ENCODE measurements around the gene CIP2A. TPM values are rescaled to one million over a fixed set of nuclear protein-coding genes. Genes with fewer than 3 reads are reported as not detected.
"Not testable (repeated sequence)": the region's sequence is repeated elsewhere in the genome, so short reads cannot be mapped to it uniquely, and the experiment has no call there.

Gene CIP2A
- total and polyA plus RNA-seq, 2 donors from 2014 or later = 0.82 to 3.5 TPM

DNA sequence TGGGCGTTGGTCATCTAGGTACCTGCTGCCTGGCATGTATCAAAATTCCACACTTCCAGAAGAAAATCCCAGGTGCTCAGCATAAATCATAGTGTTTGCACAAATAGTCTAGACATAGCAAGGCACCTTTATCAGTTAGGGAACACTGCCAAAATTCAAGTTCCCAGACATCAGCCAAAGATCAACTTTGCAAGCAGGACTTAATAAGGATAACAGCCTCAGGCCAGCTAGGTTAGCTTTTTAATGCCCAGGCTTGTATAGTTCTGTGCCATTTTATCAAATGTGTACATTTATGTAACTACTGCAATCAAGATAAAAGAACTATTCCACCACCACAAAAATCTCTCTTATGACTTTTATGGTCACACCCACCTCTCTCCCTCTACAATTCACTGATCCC is 31.0 kb upstream of the CIP2A start:
- TF ChIP-seq, protein P1, sequence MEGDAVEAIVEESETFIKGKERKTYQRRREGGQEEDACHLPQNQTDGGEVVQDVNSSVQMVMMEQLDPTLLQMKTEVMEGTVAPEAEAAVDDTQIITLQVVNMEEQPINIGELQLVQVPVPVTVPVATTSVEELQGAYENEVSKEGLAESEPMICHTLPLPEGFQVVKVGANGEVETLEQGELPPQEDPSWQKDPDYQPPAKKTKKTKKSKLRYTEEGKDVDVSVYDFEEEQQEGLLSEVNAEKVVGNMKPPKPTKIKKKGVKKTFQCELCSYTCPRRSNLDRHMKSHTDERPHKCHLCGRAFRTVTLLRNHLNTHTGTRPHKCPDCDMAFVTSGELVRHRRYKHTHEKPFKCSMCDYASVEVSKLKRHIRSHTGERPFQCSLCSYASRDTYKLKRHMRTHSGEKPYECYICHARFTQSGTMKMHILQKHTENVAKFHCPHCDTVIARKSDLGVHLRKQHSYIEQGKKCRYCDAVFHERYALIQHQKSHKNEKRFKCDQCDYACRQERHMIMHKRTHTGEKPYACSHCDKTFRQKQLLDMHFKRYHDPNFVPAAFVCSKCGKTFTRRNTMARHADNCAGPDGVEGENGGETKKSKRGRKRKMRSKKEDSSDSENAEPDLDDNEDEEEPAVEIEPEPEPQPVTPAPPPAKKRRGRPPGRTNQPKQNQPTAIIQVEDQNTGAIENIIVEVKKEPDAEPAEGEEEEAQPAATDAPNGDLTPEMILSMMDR (IDR thresholded peaks at IDR 0.05; ENCODE audit: borderline replicate concordance, extremely low read depth, insufficient read depth) = no peak
- intact Hi-C loops (cut with DNase I) = no loop called here
- DNase-seq = no peak

DNA sequence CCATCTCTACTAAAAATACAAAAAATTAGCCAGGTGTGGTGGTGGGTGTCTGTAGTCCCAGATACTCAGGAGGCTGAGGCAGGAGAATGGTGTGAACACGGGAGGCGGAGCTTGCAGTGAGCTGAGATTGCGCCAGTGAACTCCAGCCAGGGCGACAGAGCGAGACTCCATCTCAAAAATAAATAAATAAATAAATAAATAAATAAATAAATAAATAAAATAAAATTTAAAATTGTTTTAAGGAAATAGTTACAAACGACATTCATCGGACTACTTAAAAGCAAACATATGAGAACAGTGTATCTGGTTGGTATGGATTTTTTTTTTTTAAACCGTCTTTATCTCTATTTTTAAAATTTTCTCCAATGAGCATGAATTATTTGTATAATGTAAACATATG is 26.9 kb upstream of the CIP2A start:
- H3K27me3 ChIP-seq (ENCODE audit: control insufficient read depth, insufficient read depth, low read length); H3K4me1 ChIP-seq (ENCODE audit: control insufficient read depth in 2 of 3, insufficient read depth in 2 of 3, low read depth in 1 of 3, low read length in 3 of 3); FAIRE-seq; H3K4me3 ChIP-seq (ENCODE audit: low read length in 3 of 3); H3K36me3 ChIP-seq (ENCODE audit: control insufficient read depth in 2 of 3, insufficient read depth in 3 of 3, low read length in 3 of 3); H3K27ac ChIP-seq (ENCODE audit: low read depth in 2 of 2, low read length in 2 of 2); H3K9me3 ChIP-seq (ENCODE audit: control insufficient read depth in 2 of 3, insufficient read depth in 1 of 3, low read length in 3 of 3); H3K9ac ChIP-seq (ENCODE audit: low read length in 3 of 3); DNase-seq; intact Hi-C loops (cut with DNase I): not testable (repeated sequence)

More for the DNA sequence above, 31.0 kb upstream of the CIP2A start:
- FAIRE-seq = no peak
- H3K27me3 ChIP-seq (ENCODE audit: control insufficient read depth, insufficient read depth, low read length) = no peaks in the 10 kb centered on the region
- H3K27ac ChIP-seq (ENCODE audit: low read depth in 2 of 2, low read length in 2 of 2) = no peak overlapping the region
- H3K9me3 ChIP-seq (ENCODE audit: control insufficient read depth in 2 of 3, insufficient read depth in 1 of 3, low read length in 3 of 3) = no peaks in the 10 kb centered on the region
- peaks cover 0 to 2% (median 0%) of the 10 kb centered on the region in 3 donors for H3K36me3 ChIP-seq (ENCODE audit: control insufficient read depth in 2 of 3, insufficient read depth in 3 of 3, low read length in 3 of 3)
- no peak overlapping the region for H3K9ac ChIP-seq (ENCODE audit: low read length in 3 of 3)
- H3K4me3 ChIP-seq (ENCODE audit: low read length in 3 of 3) = no peak overlapping the region
- H3K4me1 ChIP-seq (ENCODE audit: control insufficient read depth in 2 of 3, insufficient read depth in 2 of 3, low read depth in 1 of 3, low read length in 3 of 3) = no peaks in the 10 kb centered on the region

DNA sequence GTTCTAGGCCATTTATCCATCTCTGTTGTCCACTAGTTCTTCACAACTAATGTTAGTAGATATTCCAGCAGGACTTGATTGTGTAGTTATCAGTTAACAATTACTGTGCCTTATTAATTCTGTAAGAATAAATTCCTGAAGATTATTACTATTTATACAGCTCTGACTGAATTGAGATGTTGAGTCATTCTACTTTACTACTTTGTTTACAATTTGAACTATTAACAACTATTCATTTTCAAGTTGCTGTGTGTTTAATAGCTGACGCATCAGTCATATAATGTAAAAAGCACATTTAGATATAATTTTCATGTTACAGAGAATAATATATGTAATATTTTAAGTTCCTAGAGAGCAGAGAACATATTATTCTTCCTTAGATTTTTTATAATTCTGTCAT is 21.4 kb upstream of the CIP2A start:
- no peaks in the 10 kb centered on the region for H3K27me3 ChIP-seq (ENCODE audit: control insufficient read depth, insufficient read depth, low read length)
- intact Hi-C loops (cut with DNase I) = no loop called here
- no peak overlapping the region for H3K4me3 ChIP-seq (ENCODE audit: low read length in 3 of 3)
- H3K36me3 ChIP-seq (ENCODE audit: control insufficient read depth in 2 of 3, insufficient read depth in 3 of 3, low read length in 3 of 3) = peaks cover 0 to 3% (median 2%) of the 10 kb centered on the region in 3 donors
- no peak overlapping the region for H3K9ac ChIP-seq (ENCODE audit: low read length in 3 of 3)
- no peaks in the 10 kb centered on the region for H3K4me1 ChIP-seq (ENCODE audit: control insufficient read depth in 2 of 3, insufficient read depth in 2 of 3, low read depth in 1 of 3, low read length in 3 of 3)
- no peak for DNase-seq
- peak; percentile 35 for FAIRE-seq
- no peak overlapping the region for H3K27ac ChIP-seq (ENCODE audit: low read depth in 2 of 2, low read length in 2 of 2)
- TF ChIP-seq, protein P1 (IDR thresholded peaks at IDR 0.05; ENCODE audit: borderline replicate concordance, extremely low read depth, insufficient read depth) = no peak
- H3K9me3 ChIP-seq (ENCODE audit: control insufficient read depth in 2 of 3, insufficient read depth in 1 of 3, low read length in 3 of 3) = no peaks in the 10 kb centered on the region

DNA sequence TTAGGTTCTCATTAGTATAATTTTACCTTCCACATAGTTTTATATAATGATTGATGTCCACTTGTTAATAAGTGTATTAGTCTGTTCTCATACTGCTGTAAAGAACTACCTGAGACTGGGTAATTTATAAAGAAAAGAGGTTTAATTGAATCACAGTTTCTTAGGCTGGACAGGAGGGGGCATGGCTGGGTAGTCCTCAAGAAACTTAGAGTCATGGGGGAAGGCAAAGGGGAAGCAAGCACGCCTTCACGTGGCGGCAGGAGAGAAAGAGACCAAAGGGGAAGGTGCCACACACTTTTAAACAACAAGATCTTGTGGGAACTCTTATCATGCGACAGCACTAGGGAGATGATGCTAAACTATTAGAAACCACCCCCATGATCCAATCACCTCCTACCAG is 19.5 kb upstream of the CIP2A start:
- Histone ChIP-seq H3K27ac (ENCODE audit: low read depth in 2 of 2, low read length in 2 of 2) (no peak overlapping the region), H3K4me1 (ENCODE audit: control insufficient read depth in 2 of 3, insufficient read depth in 2 of 3, low read depth in 1 of 3, low read length in 3 of 3) (no peaks in the 10 kb centered on the region), H3K9ac (ENCODE audit: low read length in 3 of 3) (no peak overlapping the region), H3K9me3 (ENCODE audit: control insufficient read depth in 2 of 3, insufficient read depth in 1 of 3, low read length in 3 of 3) (no peaks in the 10 kb centered on the region), H3K27me3 (ENCODE audit: control insufficient read depth, insufficient read depth, low read length) (no peaks in the 10 kb centered on the region), H3K4me3 (ENCODE audit: low read length in 3 of 3) (no peak overlapping the region), H3K36me3 (ENCODE audit: control insufficient read depth in 2 of 3, insufficient read depth in 3 of 3, low read length in 3 of 3) (peaks cover 0 to 3% (median 2%) of the 10 kb centered on the region in 3 donors)
- intact Hi-C loops (cut with DNase I) = no loop called here
- TF ChIP-seq, protein P1 (IDR thresholded peaks at IDR 0.05; ENCODE audit: borderline replicate concordance, extremely low read depth, insufficient read depth) = no peak
- DNase-seq (no peak), FAIRE-seq (no peak)
